ENCODE data around the gene DNAJC25.
A peak's percentile ranks its signal among the peaks of the same experiment; 100 is the strongest.

The DNAJC25 gene

DNA sequence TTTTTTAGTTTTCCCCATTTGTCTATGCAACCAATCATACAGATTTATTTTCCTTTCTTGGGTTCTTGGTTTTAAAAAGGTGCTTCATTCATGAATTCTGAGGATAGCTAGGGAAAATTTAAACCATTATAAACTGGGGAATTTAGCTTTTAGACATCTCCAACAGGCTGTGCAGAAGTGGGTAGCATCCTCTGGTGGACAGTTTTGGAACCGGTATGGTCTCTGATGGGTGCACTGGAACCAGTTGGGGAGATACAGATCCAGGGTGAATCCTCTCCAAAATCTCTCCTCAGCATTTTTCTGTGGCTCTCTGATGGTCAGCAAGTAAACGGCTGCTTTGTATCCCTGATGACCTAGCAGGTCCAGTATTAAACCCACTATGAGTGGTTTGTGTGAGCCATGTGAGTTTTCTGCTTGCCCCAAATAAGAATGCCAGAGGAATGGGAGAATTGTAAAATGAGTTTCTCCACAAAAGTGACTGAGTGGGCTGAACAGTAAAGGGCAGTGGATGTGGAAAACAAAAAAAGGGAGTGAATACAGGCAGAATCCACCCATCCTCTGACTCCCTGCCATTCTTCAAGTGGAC lies 9.1 kb upstream of the DNAJC25 start:
- no peak overlapping the region for H3K27ac ChIP-seq
- TF ChIP-seq, protein P1, sequence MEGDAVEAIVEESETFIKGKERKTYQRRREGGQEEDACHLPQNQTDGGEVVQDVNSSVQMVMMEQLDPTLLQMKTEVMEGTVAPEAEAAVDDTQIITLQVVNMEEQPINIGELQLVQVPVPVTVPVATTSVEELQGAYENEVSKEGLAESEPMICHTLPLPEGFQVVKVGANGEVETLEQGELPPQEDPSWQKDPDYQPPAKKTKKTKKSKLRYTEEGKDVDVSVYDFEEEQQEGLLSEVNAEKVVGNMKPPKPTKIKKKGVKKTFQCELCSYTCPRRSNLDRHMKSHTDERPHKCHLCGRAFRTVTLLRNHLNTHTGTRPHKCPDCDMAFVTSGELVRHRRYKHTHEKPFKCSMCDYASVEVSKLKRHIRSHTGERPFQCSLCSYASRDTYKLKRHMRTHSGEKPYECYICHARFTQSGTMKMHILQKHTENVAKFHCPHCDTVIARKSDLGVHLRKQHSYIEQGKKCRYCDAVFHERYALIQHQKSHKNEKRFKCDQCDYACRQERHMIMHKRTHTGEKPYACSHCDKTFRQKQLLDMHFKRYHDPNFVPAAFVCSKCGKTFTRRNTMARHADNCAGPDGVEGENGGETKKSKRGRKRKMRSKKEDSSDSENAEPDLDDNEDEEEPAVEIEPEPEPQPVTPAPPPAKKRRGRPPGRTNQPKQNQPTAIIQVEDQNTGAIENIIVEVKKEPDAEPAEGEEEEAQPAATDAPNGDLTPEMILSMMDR (conservative IDR thresholded peaks at IDR 0.05; ENCODE audit: low read depth, low read length), result peak; percentile 48; the same call in 1 of the 2 replicates
- no peak overlapping the region for H3K9ac ChIP-seq
- H3K79me2 ChIP-seq (ENCODE audit: insufficient read depth, low read depth), result no peaks in the 10 kb centered on the region
- no peak overlapping the region for H3K4me2 ChIP-seq
- H3K4me1 ChIP-seq (ENCODE audit: low read depth, poor library complexity, severe bottlenecking), result no peaks in the 10 kb centered on the region
- no peaks in the 10 kb centered on the region for H3K36me3 ChIP-seq (ENCODE audit: insufficient read depth)
- no peaks in the 10 kb centered on the region for H3K27me3 ChIP-seq (ENCODE audit: insufficient read depth, low read depth)
- H4K20me1 ChIP-seq (ENCODE audit: insufficient read depth), result no peaks in the 10 kb centered on the region
- no peak overlapping the region for H3K4me3 ChIP-seq (IDR thresholded peaks at IDR 0.05; ENCODE audit: insufficient read depth, low read depth, low read length)
- no peak overlapping the region for H2AFZ ChIP-seq (ENCODE audit: low read depth)

DNA sequence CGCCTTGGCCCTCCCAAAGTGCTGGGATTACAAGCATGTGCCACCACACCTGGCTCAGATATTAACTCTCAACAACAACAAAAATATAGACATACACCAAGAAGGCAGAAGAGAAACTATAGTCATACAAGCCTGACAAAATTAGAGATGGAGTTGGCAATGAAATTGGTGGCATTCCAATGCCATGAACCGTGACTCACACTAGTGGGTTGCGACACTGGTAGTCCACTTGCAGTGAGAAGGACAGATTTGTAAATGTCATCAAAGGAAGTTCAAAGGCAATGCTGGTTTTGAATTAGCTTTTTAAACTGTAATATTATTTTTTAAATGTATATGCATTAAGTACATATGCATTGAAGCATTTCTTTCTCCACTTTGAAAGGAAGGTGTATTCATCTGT lies 8.5 kb upstream of the DNAJC25 start:
- no peak overlapping the region for H2AFZ ChIP-seq (ENCODE audit: low read depth)
- H3K4me2 ChIP-seq, result no peak overlapping the region

DNA sequence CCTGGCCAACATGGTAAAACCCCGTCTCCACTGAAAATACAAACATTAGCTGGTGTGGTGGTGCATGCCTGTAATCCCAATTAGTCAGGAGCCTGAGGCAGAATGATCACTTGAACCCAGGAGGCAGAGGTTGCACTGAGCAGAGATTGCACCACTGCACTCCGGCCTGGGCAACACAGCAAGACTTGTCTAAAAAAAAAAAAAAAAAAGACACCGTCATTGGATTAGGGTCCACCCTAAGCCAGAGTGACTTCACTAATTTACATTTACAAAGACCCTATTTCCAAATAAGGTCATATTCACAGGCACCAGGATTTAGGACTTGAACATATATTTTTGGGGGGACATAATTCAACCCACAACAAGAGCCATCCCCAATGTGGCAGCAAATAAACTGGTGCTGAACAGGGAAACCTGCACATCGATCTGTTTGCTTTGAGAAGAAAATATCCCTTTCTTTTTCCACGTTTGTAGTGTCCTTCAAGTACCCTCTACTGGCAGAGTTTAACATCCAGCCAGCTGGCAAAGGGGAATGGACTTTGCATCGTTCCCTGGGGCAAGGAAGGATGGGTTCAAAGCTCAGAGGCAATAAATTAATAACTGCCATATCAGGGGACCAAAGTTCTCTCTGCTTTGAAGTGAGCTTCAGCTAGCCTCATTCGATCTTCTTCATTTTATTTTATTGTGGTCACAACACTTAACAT lies 3.7 kb upstream of the DNAJC25 start:
- Histone ChIP-seq H3K79me2 (ENCODE audit: insufficient read depth, low read depth) (peaks cover 9% of the 10 kb centered on the region), H3K36me3 (ENCODE audit: insufficient read depth) (no peaks in the 10 kb centered on the region), H3K27ac (no peak overlapping the region), H3K4me1 (ENCODE audit: low read depth, poor library complexity, severe bottlenecking) (peaks cover 8% of the 10 kb centered on the region), H3K27me3 (ENCODE audit: insufficient read depth, low read depth) (no peaks in the 10 kb centered on the region), H3K9ac (no peak overlapping the region), H4K20me1 (ENCODE audit: insufficient read depth) (no peaks in the 10 kb centered on the region), H2AFZ (ENCODE audit: low read depth) (no peak overlapping the region), H3K4me3 (IDR thresholded peaks at IDR 0.05; ENCODE audit: insufficient read depth, low read depth, low read length) (no peak overlapping the region), H3K4me2 (no peak overlapping the region)
- TF ChIP-seq, protein P1 (conservative IDR thresholded peaks at IDR 0.05; ENCODE audit: low read depth, low read length), result no peak

More for the DNA sequence above, 8.5 kb upstream of the DNAJC25 start:
- Histone ChIP-seq H3K79me2 (ENCODE audit: insufficient read depth, low read depth) (no peaks in the 10 kb centered on the region), H3K27ac (no peak overlapping the region), H3K4me3 (IDR thresholded peaks at IDR 0.05; ENCODE audit: insufficient read depth, low read depth, low read length) (no peak overlapping the region), H3K36me3 (ENCODE audit: insufficient read depth) (no peaks in the 10 kb centered on the region), H3K4me1 (ENCODE audit: low read depth, poor library complexity, severe bottlenecking) (no peaks in the 10 kb centered on the region), H3K27me3 (ENCODE audit: insufficient read depth, low read depth) (no peaks in the 10 kb centered on the region), H3K9ac (no peak overlapping the region), H4K20me1 (ENCODE audit: insufficient read depth) (no peaks in the 10 kb centered on the region)
- TF ChIP-seq, protein P1 (conservative IDR thresholded peaks at IDR 0.05; ENCODE audit: low read depth, low read length), result no peak

DNA sequence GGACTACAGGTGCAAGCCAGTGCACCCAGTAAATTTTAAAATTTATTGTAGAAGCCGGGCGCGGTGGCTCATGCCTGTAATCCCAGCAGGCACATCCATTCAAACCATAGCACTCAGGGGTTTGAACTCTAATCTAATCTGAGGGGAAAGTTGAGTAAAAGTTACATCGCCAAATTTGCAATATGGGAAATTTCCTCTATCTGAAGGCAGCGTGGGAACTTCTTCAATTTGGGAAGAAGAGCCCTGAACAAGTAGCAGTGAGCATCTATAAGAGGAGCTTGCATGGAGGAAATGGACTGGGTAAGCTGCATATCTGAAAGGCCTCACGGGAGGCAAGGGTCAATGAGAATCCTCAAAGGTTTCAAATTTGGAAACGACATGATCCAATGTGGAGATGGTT lies 2.7 kb upstream of the DNAJC25 start:
- Histone ChIP-seq H3K4me3 (IDR thresholded peaks at IDR 0.05; ENCODE audit: insufficient read depth, low read depth, low read length) (no peak overlapping the region), H2AFZ (ENCODE audit: low read depth) (no peak overlapping the region), H4K20me1 (ENCODE audit: insufficient read depth) (no peaks in the 10 kb centered on the region), H3K27me3 (ENCODE audit: insufficient read depth, low read depth) (no peaks in the 10 kb centered on the region), H3K27ac (no peak overlapping the region), H3K4me1 (ENCODE audit: low read depth, poor library complexity, severe bottlenecking) (peaks cover 15% of the 10 kb centered on the region), H3K9ac (no peak overlapping the region), H3K79me2 (ENCODE audit: insufficient read depth, low read depth) (peaks cover 19% of the 10 kb centered on the region), H3K4me2 (no peak overlapping the region), H3K36me3 (ENCODE audit: insufficient read depth) (no peaks in the 10 kb centered on the region)
- TF ChIP-seq, protein P1 (conservative IDR thresholded peaks at IDR 0.05; ENCODE audit: low read depth, low read length), result no peak
